GM21381 (cell line): Measurements from ENCODE around the gene GAGE12J.
A peak's percentile ranks its signal among the peaks of the same experiment; 100 is the strongest.
"Not testable (repeated sequence)": the region's sequence is repeated elsewhere in the genome, so short reads cannot be mapped to it uniquely, and the experiment has no call there.

ENCODE experiments used
- ATAC-seq: cut with Tn5 transposase; IDR thresholded peaks from one replicate; pipeline ENCODE4 v1.9.1; 2021; ENCODE audit warnings: mild to moderate bottlenecking, moderate library complexity; ENCODE audit not compliant: unreplicated experiment

Gene GAGE12J

GRCh38 chrX:49321737-49322136, at the start of gene GAGE12J:
TSS of gene GAGE12J (plus strand) at chrX:49322037. CDS start at chrX:49323194, 1,157 bp downstream.
- not testable (repeated sequence) for ATAC-seq

- no peak for ATAC-seq
Measured at GRCh38 chrX:49272421-49272820, 49.4 kb upstream of the GAGE12J start.

GRCh38 chrX:49273181-49273727, 48.6 kb upstream of the GAGE12J start:
- ATAC-seq, result no peak

- ATAC-seq, result no peak
Measured at GRCh38 chrX:49276207-49276606, 45.6 kb upstream of the GAGE12J start.

- ATAC-seq, result no peak
Measured at GRCh38 chrX:49276671-49277534, 44.9 kb upstream of the GAGE12J start.

GRCh38 chrX:49277535-49277830, 44.4 kb upstream of the GAGE12J start:
- ATAC-seq, result no peak

GRCh38 chrX:49278081-49278480, 43.8 kb upstream of the GAGE12J start:
- no peak for ATAC-seq

GRCh38 chrX:49282647-49283011, 39.2 kb upstream of the GAGE12J start:
- ATAC-seq, result no peak

- no peak for ATAC-seq
Measured at GRCh38 chrX:49284212-49284611, 37.6 kb upstream of the GAGE12J start.

GRCh38 chrX:49286136-49286535, 35.7 kb upstream of the GAGE12J start:
- no peak for ATAC-seq

GRCh38 chrX:49286581-49286980, 35.3 kb upstream of the GAGE12J start:
- ATAC-seq, result no peak

- ATAC-seq, result no peak
Measured at GRCh38 chrX:49287665-49288064, 34.2 kb upstream of the GAGE12J start.

- ATAC-seq, result no peak
Measured at GRCh38 chrX:49290215-49290614, 31.6 kb upstream of the GAGE12J start.

- ATAC-seq, result peak; percentile 60
Measured at GRCh38 chrX:49291615-49292337, 30.1 kb upstream of the GAGE12J start.

- ATAC-seq, result no peak
Measured at GRCh38 chrX:49292400-49293362, 29.2 kb upstream of the GAGE12J start.

GRCh38 chrX:49299293-49299692, 22.5 kb upstream of the GAGE12J start:
- ATAC-seq, result not testable (repeated sequence)

GRCh38 chrX:49300703-49301102, 21.1 kb upstream of the GAGE12J start:
- no peak for ATAC-seq

GRCh38 chrX:49303346-49303745, 18.5 kb upstream of the GAGE12J start, which contains the start of gene GAGE10:
TSS of gene GAGE10 (plus strand) at chrX:49303646. CDS start at chrX:49304860, 1,214 bp downstream.
- no peak for ATAC-seq

- ATAC-seq, result not testable (repeated sequence)
Measured at GRCh38 chrX:49307775-49308174, 14.1 kb upstream of the GAGE12J start.

GRCh38 chrX:49308604-49309269, 13.1 kb upstream of the GAGE12J start:
- no peak for ATAC-seq
